Measurements from ENCODE around the gene MDM2. TPM values are rescaled to one million over a fixed set of nuclear protein-coding genes. Genes with fewer than 3 reads are reported as not detected.

The MDM2 gene
- total RNA-seq, 1 experiment from 2014 or later, result 95.2 TPM

DNA sequence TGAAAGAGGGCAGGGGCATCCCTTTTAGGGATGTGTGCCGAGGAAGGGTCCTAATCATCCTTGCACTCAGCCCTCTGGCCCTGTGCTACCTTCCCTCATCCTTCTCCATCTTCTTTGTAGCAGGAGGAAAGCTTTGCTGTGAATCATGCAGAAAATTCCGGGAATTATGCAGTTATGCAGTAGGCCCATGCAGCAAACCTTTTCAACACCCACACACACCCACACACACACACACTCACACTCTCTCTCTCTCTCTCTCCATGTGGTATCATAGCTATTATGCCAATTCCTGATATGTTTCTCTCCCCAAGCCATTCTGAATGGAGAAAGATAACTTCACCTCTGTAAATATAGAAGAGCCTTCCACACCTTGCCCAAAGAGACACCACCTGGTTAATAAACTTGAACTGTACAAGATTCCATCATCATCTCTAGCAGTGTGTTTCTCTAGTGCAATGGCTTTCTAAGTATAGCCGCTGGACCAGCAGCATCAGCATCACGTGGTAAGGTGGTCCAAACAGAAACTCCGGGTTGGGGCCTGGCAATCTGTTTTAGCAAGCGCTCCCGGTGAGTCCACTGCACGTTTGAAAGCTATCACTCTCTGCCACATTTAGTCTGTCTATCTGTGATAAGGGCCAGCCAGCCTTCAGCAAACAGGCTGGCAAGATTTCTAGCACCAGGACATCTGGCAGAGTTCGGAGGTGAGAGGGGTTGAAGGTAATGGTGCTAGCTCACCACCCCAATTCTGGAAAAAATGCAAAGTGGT lies 57.6 kb downstream of the MDM2 start:
- DNase-seq, result no peak
- no peaks in the 10 kb centered on the region for H3K9me2 ChIP-seq (ENCODE audit: insufficient read depth)
- no peaks in the 10 kb centered on the region for H3K27me3 ChIP-seq (ENCODE audit: insufficient read depth, low read depth)
- H3K36me3 ChIP-seq (ENCODE audit: low read depth), result no peaks in the 10 kb centered on the region
- H3K4me3 ChIP-seq, result no peak overlapping the region
- H3K4me2 ChIP-seq, result no peak overlapping the region
- H2AFZ ChIP-seq, result no peak overlapping the region
- no peak for TF ChIP-seq EZH2 (IDR thresholded peaks at IDR 0.05; ENCODE audit: low read depth)
- TF ChIP-seq, protein P1, sequence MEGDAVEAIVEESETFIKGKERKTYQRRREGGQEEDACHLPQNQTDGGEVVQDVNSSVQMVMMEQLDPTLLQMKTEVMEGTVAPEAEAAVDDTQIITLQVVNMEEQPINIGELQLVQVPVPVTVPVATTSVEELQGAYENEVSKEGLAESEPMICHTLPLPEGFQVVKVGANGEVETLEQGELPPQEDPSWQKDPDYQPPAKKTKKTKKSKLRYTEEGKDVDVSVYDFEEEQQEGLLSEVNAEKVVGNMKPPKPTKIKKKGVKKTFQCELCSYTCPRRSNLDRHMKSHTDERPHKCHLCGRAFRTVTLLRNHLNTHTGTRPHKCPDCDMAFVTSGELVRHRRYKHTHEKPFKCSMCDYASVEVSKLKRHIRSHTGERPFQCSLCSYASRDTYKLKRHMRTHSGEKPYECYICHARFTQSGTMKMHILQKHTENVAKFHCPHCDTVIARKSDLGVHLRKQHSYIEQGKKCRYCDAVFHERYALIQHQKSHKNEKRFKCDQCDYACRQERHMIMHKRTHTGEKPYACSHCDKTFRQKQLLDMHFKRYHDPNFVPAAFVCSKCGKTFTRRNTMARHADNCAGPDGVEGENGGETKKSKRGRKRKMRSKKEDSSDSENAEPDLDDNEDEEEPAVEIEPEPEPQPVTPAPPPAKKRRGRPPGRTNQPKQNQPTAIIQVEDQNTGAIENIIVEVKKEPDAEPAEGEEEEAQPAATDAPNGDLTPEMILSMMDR (conservative IDR thresholded peaks at IDR 0.05), result no peak
- no peaks in the 10 kb centered on the region for H3K4me1 ChIP-seq (replicated peaks; ENCODE audit: insufficient read depth)
- CTCF ChIA-PET, result no interaction called here
- intact Hi-C loops (cut with micrococcal nuclease; ENCODE audit: unreplicated experiment), result loop anchor here (2.0 kb wide), 1 partner anchor 289 kb away; no protein-coding TSS in a partner anchor
- H3F3A ChIP-seq (ENCODE audit: insufficient read depth, low read depth), result no peaks in the 10 kb centered on the region
- H4K20me1 ChIP-seq (ENCODE audit: insufficient read depth), result no peaks in the 10 kb centered on the region
- no peak overlapping the region for H3K27ac ChIP-seq
- H3K79me2 ChIP-seq (ENCODE audit: low read depth), result no peaks in the 10 kb centered on the region
- no TSS peak for BruUV-seq (replicated peaks)
- POLR2A ChIA-PET (ENCODE audit: unreplicated experiment), result no interaction called here
- H3K9me3 ChIP-seq (ENCODE audit: insufficient read depth, low read depth), result no peaks in the 10 kb centered on the region

DNA sequence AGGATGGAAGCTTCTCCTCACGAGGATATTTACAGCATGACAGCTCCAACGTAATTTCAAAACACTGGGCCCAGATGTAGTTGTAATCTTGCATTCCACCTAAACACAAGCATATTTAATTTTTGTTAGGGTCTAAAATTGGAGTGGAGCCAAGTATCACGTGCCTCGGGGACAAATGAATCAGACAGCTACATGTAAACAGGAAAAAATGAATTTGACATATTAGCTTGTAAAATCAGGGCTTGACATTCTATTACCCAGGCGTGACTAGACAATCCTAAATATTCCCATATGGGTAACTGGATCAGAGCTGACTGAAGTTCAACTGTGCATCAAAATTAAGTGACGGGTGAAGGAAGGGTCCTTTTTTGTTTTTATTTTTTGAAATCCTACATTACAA lies 59.0 kb downstream of the MDM2 start:
- Histone ChIP-seq H4K20me1 (ENCODE audit: insufficient read depth) (no peaks in the 10 kb centered on the region), H3K4me3 (no peak overlapping the region), H2AFZ (no peak overlapping the region), H3K9me2 (ENCODE audit: insufficient read depth) (no peaks in the 10 kb centered on the region), H3K27ac (no peak overlapping the region), H3F3A (ENCODE audit: insufficient read depth, low read depth) (no peaks in the 10 kb centered on the region), H3K36me3 (ENCODE audit: low read depth) (no peaks in the 10 kb centered on the region), H3K4me1 (replicated peaks; ENCODE audit: insufficient read depth) (no peaks in the 10 kb centered on the region), H3K27me3 (ENCODE audit: insufficient read depth, low read depth) (no peaks in the 10 kb centered on the region), H3K9me3 (ENCODE audit: insufficient read depth, low read depth) (no peaks in the 10 kb centered on the region), H3K4me2 (no peak overlapping the region), H3K79me2 (ENCODE audit: low read depth) (no peaks in the 10 kb centered on the region)
- intact Hi-C loops (cut with micrococcal nuclease; ENCODE audit: unreplicated experiment), result no loop called here
- no TSS peak for BruUV-seq (replicated peaks)
- no peak for DNase-seq
- CTCF ChIA-PET, result no interaction called here
- no peak for TF ChIP-seq EZH2 (IDR thresholded peaks at IDR 0.05; ENCODE audit: low read depth)
- TF ChIP-seq, protein P1 (conservative IDR thresholded peaks at IDR 0.05), result no peak
- POLR2A ChIA-PET (ENCODE audit: unreplicated experiment), result interaction anchor here (0.6 kb wide), 1 partner anchor 344 kb away, joined by 4 read pairs; no protein-coding TSS in a partner anchor

DNA sequence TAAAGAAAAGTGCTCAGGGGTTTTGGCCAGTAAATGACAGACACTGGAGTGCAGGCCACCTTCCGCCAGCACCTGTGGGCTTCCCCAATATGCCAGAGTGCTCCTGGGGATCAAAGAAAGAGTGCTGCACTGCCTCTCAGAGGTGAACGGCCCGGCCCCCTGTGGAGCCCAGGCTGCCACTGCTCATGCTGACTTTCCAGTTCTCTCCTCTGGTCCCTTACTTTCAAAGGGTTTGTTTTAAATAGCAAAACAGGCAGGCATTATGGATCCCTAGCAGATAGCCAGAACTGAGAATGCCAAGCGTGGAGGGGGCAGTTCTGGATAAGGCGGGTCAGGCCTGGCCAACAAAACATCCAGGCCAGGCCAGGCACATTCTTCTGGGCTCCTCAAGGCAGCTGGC lies 59.6 kb downstream of the MDM2 start:
- no TSS peak for BruUV-seq (replicated peaks)
- no peak for DNase-seq
- intact Hi-C loops (cut with micrococcal nuclease; ENCODE audit: unreplicated experiment), result no loop called here
- H3K79me2 ChIP-seq (ENCODE audit: low read depth), result no peaks in the 10 kb centered on the region
- TF ChIP-seq, protein P1 (conservative IDR thresholded peaks at IDR 0.05), result no peak
- no peak for TF ChIP-seq EZH2 (IDR thresholded peaks at IDR 0.05; ENCODE audit: low read depth)
- CTCF ChIA-PET, result no interaction called here
- H3K4me1 ChIP-seq (replicated peaks; ENCODE audit: insufficient read depth), result no peaks in the 10 kb centered on the region
- H3F3A ChIP-seq (ENCODE audit: insufficient read depth, low read depth), result no peaks in the 10 kb centered on the region
- no peak overlapping the region for H3K4me3 ChIP-seq
- H3K4me2 ChIP-seq, result no peak overlapping the region
- no peaks in the 10 kb centered on the region for H3K9me2 ChIP-seq (ENCODE audit: insufficient read depth)
- H3K27me3 ChIP-seq (ENCODE audit: insufficient read depth, low read depth), result no peaks in the 10 kb centered on the region
- no peaks in the 10 kb centered on the region for H3K36me3 ChIP-seq (ENCODE audit: low read depth)
- POLR2A ChIA-PET (ENCODE audit: unreplicated experiment), result no interaction called here
- no peaks in the 10 kb centered on the region for H3K9me3 ChIP-seq (ENCODE audit: insufficient read depth, low read depth)
- no peak overlapping the region for H3K27ac ChIP-seq
- no peaks in the 10 kb centered on the region for H4K20me1 ChIP-seq (ENCODE audit: insufficient read depth)
- no peak overlapping the region for H2AFZ ChIP-seq
